Caco-2 (cell line): ENCODE measurements around the gene OR51B2. TPM values are rescaled to one million over a fixed set of nuclear protein-coding genes. Genes with fewer than 3 reads are reported as not detected.

ENCODE experiments used
- BruUV-seq: library from RNA; stranded (reverse); fragments of 400-500 nt; replicated peaks from 2 replicates; lab custom pipeline; 2021; lab: Mats Ljungman, UMichigan
- CTCF ChIA-PET: fragments of 300-600 bp; sonication (Branson Sonifier 250); formaldehyde crosslinking; loops from one replicate; lab custom pipeline; 2022; ENCODE audit warnings: antibody characterized with exemption; lab: Charles Lee
- POLR2A ChIA-PET: fragments of 300-600 bp; sonication (Branson Sonifier 250); formaldehyde crosslinking; loops from one replicate; lab custom pipeline; 2022; ENCODE audit warnings: antibody characterized with exemption; lab: Charles Lee
- DNase-seq, 2 experiments: peaks; one replicate each; pipeline versions ENCODE4 v3.0.0 to v3.0.0-alpha.2; 2020 to 2022
- H3K27me3 ChIP-seq: replicated peaks from 2 replicates; pipeline ENCODE4 v1.6.0; 2011; ENCODE audit warnings: low read length; ENCODE audit not compliant: control insufficient read depth, insufficient read depth
- H3K36me3 ChIP-seq: 2 replicates; pipeline ENCODE4 v1.5.1; 2011; ENCODE audit warnings: low read length; ENCODE audit not compliant: control insufficient read depth, insufficient read depth
- H3K4me1 ChIP-seq: fragments of 250-450 bp; sonication (Bioruptor Pico); 2 replicates; pipeline ENCODE4 v1.5.1; 2020; ENCODE audit warnings: mild to moderate bottlenecking
- H3K4me3 ChIP-seq: 2 replicates; pipeline ENCODE4 v1.5.1; 2011; ENCODE audit warnings: low read depth, mild to moderate bottlenecking, control low read depth, low read length
- H3K9me3 ChIP-seq: fragments of 250-450 bp; sonication (Bioruptor Pico); 2 replicates; pipeline ENCODE4 v1.5.1; 2020; ENCODE audit warnings: mild to moderate bottlenecking, moderate library complexity
- H3K27ac Mint-ChIP-seq: one replicate; pipeline ENCODE4 v1.8.0; 2022; ENCODE audit warnings: mixed read lengths; ENCODE audit not compliant: unreplicated experiment
- H3K27me3 Mint-ChIP-seq: one replicate; pipeline ENCODE4 v1.8.0; 2022; ENCODE audit warnings: mixed read lengths; ENCODE audit not compliant: insufficient read depth, unreplicated experiment
- H3K36me3 Mint-ChIP-seq: one replicate; pipeline ENCODE4 v1.8.0; 2022; ENCODE audit warnings: mild to moderate bottlenecking, mixed read lengths; ENCODE audit not compliant: insufficient read depth, unreplicated experiment
- H3K4me1 Mint-ChIP-seq: one replicate; pipeline ENCODE4 v1.8.0; 2022; ENCODE audit warnings: low read depth, mixed read lengths; ENCODE audit not compliant: unreplicated experiment
- H3K4me3 Mint-ChIP-seq: one replicate; pipeline ENCODE4 v1.8.0; 2022; ENCODE audit warnings: mild to moderate bottlenecking, moderate library complexity, mixed read lengths; ENCODE audit not compliant: unreplicated experiment
- H3K9me3 Mint-ChIP-seq: one replicate; pipeline ENCODE4 v1.8.0; 2022; ENCODE audit warnings: mixed read lengths; ENCODE audit not compliant: unreplicated experiment
- CTCF ChIP-seq, 2 experiments: fragments of 200-600 bp in 1 of 2; IDR thresholded peaks; 1 replicate in 1 of 2; 2 replicates in 1 of 2; pipeline versions ENCODE4 v1.5.1 to v1.8.0; 2011 to 2022; ENCODE audit warnings: antibody characterized with exemption in 1 of 2, control low read depth in 1 of 2, inconsistent platforms in 1 of 2, low read depth in 1 of 2, low read length in 1 of 2, mild to moderate bottlenecking in 1 of 2, moderate library complexity in 1 of 2; ENCODE audit not compliant: insufficient read depth in 1 of 2, severe bottlenecking in 1 of 2, unreplicated experiment in 1 of 2
- intact Hi-C: fragments of 100-400 bp; cut with micrococcal nuclease; formaldehyde crosslinking; loops from one replicate; pipeline ENCODE4 v1.10.0; 2022; ENCODE audit not compliant: unreplicated experiment
- total RNA-seq: library from RNA; stranded (reverse); gene quantifications from 2 replicates; pipeline ENCODE4 v1.2.3, GENCODE V29; 2022

Gene OR51B2
- total RNA-seq, 1 experiment from 2014 or later, result not detected

- ChIA-PET POLR2A (no interaction called here), CTCF (no interaction called here)
- H3K36me3 Mint-ChIP-seq, result no peaks in the 10 kb centered on the region
- Histone ChIP-seq H3K36me3 (no peaks in the 10 kb centered on the region), H3K4me1 (no peaks in the 10 kb centered on the region), H3K27me3 (no peaks in the 10 kb centered on the region), H3K9me3 (no peaks in the 10 kb centered on the region), H3K4me3 (no peak overlapping the region)
- no peak for DNase-seq
- H3K27ac Mint-ChIP-seq, result no peak overlapping the region
- intact Hi-C loops, result no loop called here
- no peaks in the 10 kb centered on the region for H3K9me3 Mint-ChIP-seq
- H3K4me3 Mint-ChIP-seq, result no peak overlapping the region
- TF ChIP-seq CTCF (IDR thresholded peaks at IDR 0.05; ENCODE audit: insufficient read depth in 1 of 2, low read depth in 1 of 2, low read length in 1 of 2, severe bottlenecking in 1 of 2, unreplicated experiment in 1 of 2), result no peak
- peaks cover 6% of the 10 kb centered on the region for H3K4me1 Mint-ChIP-seq
- H3K27me3 Mint-ChIP-seq, result no peaks in the 10 kb centered on the region
- BruUV-seq, result no TSS peak
Observed at GRCh38 chr11:5279471-5280090, 44.5 kb downstream of the OR51B2 start.

GRCh38 chr11:5277807-5278382, 46.2 kb downstream of the OR51B2 start:
- Histone ChIP-seq H3K9me3 (no peaks in the 10 kb centered on the region), H3K4me3 (no peak overlapping the region), H3K36me3 (no peaks in the 10 kb centered on the region), H3K27me3 (no peaks in the 10 kb centered on the region; the same call in 1 of the 2 replicates), H3K4me1 (no peaks in the 10 kb centered on the region)
- Mint-ChIP-seq H3K27ac (no peak overlapping the region), H3K4me3 (no peak overlapping the region), H3K9me3 (no peaks in the 10 kb centered on the region), H3K4me1 (peaks cover 6% of the 10 kb centered on the region), H3K27me3 (no peaks in the 10 kb centered on the region), H3K36me3 (no peaks in the 10 kb centered on the region)
- CTCF ChIA-PET, result no interaction called here
- intact Hi-C loops, result no loop called here
- TF ChIP-seq CTCF (IDR thresholded peaks at IDR 0.05; ENCODE audit: insufficient read depth in 1 of 2, low read depth in 1 of 2, low read length in 1 of 2, severe bottlenecking in 1 of 2, unreplicated experiment in 1 of 2), result no peak
- no peak for DNase-seq
- POLR2A ChIA-PET, result no interaction called here
- no TSS peak for BruUV-seq

- intact Hi-C loops, result no loop called here
- no peak for TF ChIP-seq CTCF (IDR thresholded peaks at IDR 0.05; ENCODE audit: insufficient read depth in 1 of 2, low read depth in 1 of 2, low read length in 1 of 2, severe bottlenecking in 1 of 2, unreplicated experiment in 1 of 2)
Observed at GRCh38 chr11:5276697-5277096, 47.4 kb downstream of the OR51B2 start.

More at GRCh38 chr11:5276697-5277096, 47.4 kb downstream of the OR51B2 start:
- Mint-ChIP-seq H3K27me3 (no peaks in the 10 kb centered on the region), H3K4me1 (peaks cover 6% of the 10 kb centered on the region), H3K4me3 (no peak overlapping the region), H3K36me3 (no peaks in the 10 kb centered on the region), H3K27ac (no peak overlapping the region), H3K9me3 (no peaks in the 10 kb centered on the region)
- no peak overlapping the region for H3K4me3 ChIP-seq
- CTCF ChIA-PET, result no interaction called here
- POLR2A ChIA-PET, result no interaction called here
- H3K36me3 ChIP-seq, result no peaks in the 10 kb centered on the region
- no peaks in the 10 kb centered on the region for H3K9me3 ChIP-seq
- no peaks in the 10 kb centered on the region for H3K4me1 ChIP-seq
- no TSS peak for BruUV-seq
- H3K27me3 ChIP-seq, result no peaks in the 10 kb centered on the region; the same call in 1 of the 2 replicates
- DNase-seq, result no peak
